Glutamatergic neuron (in vitro differentiated cells): ENCODE results near the gene PDCD4. TPM values are rescaled to one million over a fixed set of nuclear protein-coding genes. Genes with fewer than 3 reads are reported as not detected.
A peak's percentile ranks its signal among the peaks of the same experiment; 100 is the strongest.

Experiments used
- DNase-seq: peaks from one replicate; pipeline ENCODE4 v3.0.0; 2022
- H3K27ac Mint-ChIP-seq: one replicate; pipeline ENCODE4 v1.8.0; 2020; ENCODE audit warnings: mild to moderate bottlenecking, mixed read lengths, inconsistent platforms; ENCODE audit not compliant: unreplicated experiment
- H3K27me3 Mint-ChIP-seq: one replicate; pipeline ENCODE4 v1.8.0; 2020; ENCODE audit warnings: mild to moderate bottlenecking, moderate library complexity, mixed read lengths, inconsistent platforms; ENCODE audit not compliant: unreplicated experiment
- H3K36me3 Mint-ChIP-seq: one replicate; pipeline ENCODE4 v1.8.0; 2020; ENCODE audit warnings: mild to moderate bottlenecking, mixed read lengths, inconsistent platforms; ENCODE audit not compliant: unreplicated experiment
- H3K4me1 Mint-ChIP-seq: one replicate; pipeline ENCODE4 v1.8.0; 2020; ENCODE audit warnings: mild to moderate bottlenecking, low read depth, mixed read lengths, inconsistent platforms; ENCODE audit not compliant: unreplicated experiment
- H3K4me3 Mint-ChIP-seq: one replicate; pipeline ENCODE4 v1.8.0; 2020; ENCODE audit warnings: mild to moderate bottlenecking, mixed read lengths, inconsistent platforms; ENCODE audit not compliant: unreplicated experiment
- H3K9me3 Mint-ChIP-seq: one replicate; pipeline ENCODE4 v1.8.0; 2020; ENCODE audit warnings: mild to moderate bottlenecking, moderate library complexity, mixed read lengths, inconsistent platforms; ENCODE audit not compliant: unreplicated experiment
- CTCF ChIP-seq: fragments of 200-600 bp; sonication (generic); IDR thresholded peaks from one replicate; pipeline ENCODE4 v1.5.0; 2021; ENCODE audit not compliant: partially characterized antibody, unreplicated experiment
- total RNA-seq: library from RNA; stranded (reverse); fragmentation: NEBNext Ultra II Directional; extraction: Animal tissue kit (Norgen Biotek cat#: 25700); gene quantifications from one replicate; pipeline ENCODE4 v1.2.1, GENCODE V29; 2021; ENCODE audit not compliant: unreplicated experiment

The PDCD4 gene
- total RNA-seq, 1 donor from 2014 or later, result 149 TPM

- peaks cover 42% of the 10 kb centered on the region for H3K4me1 Mint-ChIP-seq
- H3K27me3 Mint-ChIP-seq, result peaks cover 1% of the 10 kb centered on the region
- no peak for DNase-seq
- H3K9me3 Mint-ChIP-seq, result peaks cover 5% of the 10 kb centered on the region
- H3K36me3 Mint-ChIP-seq, result no peaks in the 10 kb centered on the region
- H3K4me3 Mint-ChIP-seq, result peak overlapping the region; percentile 9
- no peak overlapping the region for H3K27ac Mint-ChIP-seq
- TF ChIP-seq CTCF, result no peak
Measured at GRCh38 chr10:110835841-110836240, 35.9 kb upstream of the PDCD4 start.

- DNase-seq, result no peak
- Mint-ChIP-seq H3K9me3 (peaks cover 3% of the 10 kb centered on the region), H3K36me3 (no peaks in the 10 kb centered on the region), H3K27me3 (peaks cover 1% of the 10 kb centered on the region), H3K4me1 (peaks cover 45% of the 10 kb centered on the region), H3K4me3 (no peak overlapping the region), H3K27ac (peak overlapping the region; percentile 76)
- no peak for TF ChIP-seq CTCF
Measured at GRCh38 chr10:110836706-110837105, 35.0 kb upstream of the PDCD4 start.

GRCh38 chr10:110837418-110838171, 34.1 kb upstream of the PDCD4 start:
- Mint-ChIP-seq H3K4me3 (peak overlapping the region; percentile 34), H3K4me1 (peaks cover 52% of the 10 kb centered on the region), H3K9me3 (peaks cover 3% of the 10 kb centered on the region), H3K36me3 (no peaks in the 10 kb centered on the region), H3K27ac (peak overlapping the region; percentile 76), H3K27me3 (no peaks in the 10 kb centered on the region)
- TF ChIP-seq CTCF, result no peak
- DNase-seq, result no peak

- Mint-ChIP-seq H3K4me3 (no peak overlapping the region), H3K36me3 (no peaks in the 10 kb centered on the region), H3K27me3 (no peaks in the 10 kb centered on the region), H3K4me1 (peaks cover 72% of the 10 kb centered on the region), H3K9me3 (peaks cover 7% of the 10 kb centered on the region), H3K27ac (no peak overlapping the region)
- no peak for TF ChIP-seq CTCF
- DNase-seq, result no peak
Measured at GRCh38 chr10:110840225-110840922, 31.4 kb upstream of the PDCD4 start.

GRCh38 chr10:110840923-110841428, 30.8 kb upstream of the PDCD4 start:
- Mint-ChIP-seq H3K27ac (peak overlapping the region; percentile 59), H3K4me1 (peaks cover 74% of the 10 kb centered on the region), H3K27me3 (no peaks in the 10 kb centered on the region), H3K36me3 (no peaks in the 10 kb centered on the region), H3K4me3 (no peak overlapping the region), H3K9me3 (peaks cover 7% of the 10 kb centered on the region)
- TF ChIP-seq CTCF, result no peak
- DNase-seq, result no peak
